Measurements from ENCODE around the gene RAB17.

The RAB17 gene, protein sequence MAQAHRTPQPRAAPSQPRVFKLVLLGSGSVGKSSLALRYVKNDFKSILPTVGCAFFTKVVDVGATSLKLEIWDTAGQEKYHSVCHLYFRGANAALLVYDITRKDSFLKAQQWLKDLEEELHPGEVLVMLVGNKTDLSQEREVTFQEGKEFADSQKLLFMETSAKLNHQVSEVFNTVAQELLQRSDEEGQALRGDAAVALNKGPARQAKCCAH
- 0 reads per million in 4 experiments for total RNA-seq

DNA sequence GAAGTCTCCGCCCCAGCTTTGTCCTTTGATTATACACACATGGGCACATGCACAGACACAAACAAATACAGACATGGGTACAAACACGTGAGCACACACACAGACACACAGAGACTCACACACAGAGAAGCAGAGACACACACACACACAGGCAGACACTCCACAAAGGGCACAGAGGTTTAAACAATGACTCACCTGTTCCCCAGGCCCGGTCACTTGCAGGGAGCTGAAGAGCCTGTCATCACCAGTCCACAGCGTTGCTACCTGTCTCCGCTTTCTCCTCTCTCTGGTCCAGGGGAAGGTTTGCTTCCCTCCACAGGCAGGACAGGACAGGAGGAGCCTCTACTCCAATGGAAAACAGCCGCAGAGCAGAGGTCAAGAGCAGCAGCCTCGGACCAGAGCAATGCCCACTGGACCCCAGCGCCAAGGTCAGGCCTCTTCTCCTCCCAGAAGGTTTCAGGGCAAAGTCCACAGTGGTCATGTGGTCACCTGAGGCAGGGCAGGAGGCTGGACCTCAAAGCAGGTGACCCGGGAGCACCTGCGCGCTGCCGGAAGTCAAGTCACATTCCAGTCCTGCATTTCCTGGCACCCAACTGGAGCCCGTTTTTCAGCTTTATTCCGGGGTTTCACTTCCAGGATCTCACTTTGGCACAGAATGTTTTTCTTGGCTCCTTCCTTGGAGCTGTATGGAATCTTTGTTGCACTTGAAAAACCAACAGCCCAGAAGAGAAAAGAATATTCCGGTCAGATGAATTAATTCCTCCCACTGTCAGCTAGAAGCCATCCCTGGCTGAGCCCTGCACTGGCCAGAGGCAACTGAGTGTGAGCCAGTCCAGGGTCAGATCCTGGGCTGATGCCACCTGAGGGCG, at the start of gene RAB17:
RAB17 (minus strand) TSS at position 463 of the 869 bp plus-strand sequence. CDS start 4,580 bp downstream, outside the sequence.
- no peak for DNase-seq

DNA sequence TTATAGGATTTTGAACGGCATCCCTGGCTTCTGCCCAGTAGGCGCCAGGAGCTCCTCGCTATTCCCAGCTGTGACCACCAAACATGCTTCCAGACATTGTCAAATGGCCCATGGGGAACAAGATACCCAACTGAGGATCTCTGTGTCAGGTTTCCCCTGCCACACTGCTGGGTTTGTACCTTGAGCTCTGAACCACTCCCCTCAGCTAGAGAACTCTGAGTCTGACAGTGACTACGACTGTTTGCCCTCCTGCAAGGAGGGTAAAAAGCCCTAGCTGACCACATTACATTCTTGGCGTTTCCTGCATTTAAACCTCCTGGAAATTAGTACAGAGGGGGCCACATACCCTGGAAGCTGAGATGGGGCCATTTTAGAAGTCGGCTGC, 49.3 kb upstream of the RAB17 start:
- DNase-seq, result no peak

DNA sequence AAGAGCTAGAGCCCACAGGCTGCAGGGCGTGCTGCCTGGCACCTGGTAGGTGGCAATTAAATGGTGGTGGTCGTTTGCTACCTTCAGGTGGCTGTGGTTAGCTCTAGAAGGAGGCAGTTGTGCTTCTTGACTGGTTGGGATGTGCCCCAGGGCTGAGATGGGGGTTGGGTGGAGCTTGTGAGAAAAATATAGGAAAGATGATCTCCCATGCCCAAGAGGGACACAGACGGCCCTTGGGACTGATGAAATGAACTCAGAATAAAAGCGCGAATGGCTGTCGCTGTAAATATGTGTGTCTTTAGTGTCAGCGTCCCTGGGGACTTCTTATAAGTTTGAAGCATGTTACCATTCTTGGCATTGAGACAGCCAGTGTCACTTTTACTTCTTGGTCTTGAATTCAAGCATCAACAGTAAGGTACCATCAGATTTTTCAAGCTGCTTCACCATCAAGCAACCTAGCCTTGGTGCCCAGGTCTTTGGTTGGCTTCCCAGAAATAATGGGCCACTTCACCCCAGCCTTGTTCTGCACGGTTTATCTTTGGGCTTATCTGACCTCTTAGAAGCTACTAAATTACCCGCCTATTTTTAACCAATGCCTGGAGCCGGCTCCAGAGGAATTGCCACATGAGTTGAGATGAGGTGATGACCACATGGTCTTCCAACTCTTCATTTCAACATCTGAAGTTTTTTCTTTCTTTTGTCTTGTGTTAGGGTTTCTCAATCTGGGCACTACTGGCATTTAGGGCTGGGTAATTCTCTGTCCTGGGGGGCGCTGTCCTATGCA, 48.7 kb upstream of the RAB17 start:
- DNase-seq, result no peak

DNA sequence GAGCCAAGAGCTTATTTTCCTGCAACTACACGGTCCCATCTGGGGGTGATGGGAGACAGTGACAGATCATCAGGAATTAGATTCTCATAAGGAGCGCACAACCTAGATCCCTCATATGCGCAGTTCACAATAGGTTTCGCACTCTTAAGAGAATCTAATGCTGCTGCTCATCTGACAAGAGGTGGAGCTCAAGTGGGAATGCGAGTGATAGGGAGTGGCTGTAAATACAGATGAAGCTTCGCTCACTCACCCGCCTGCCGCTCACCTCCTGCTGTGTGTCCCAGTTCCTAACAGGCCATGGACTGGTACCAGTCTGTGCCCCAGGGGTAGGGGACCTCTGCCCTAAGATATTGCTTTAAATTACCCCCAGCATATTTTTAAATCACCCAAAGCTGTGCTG, 47.6 kb upstream of the RAB17 start:
- DNase-seq, result no peak

DNA sequence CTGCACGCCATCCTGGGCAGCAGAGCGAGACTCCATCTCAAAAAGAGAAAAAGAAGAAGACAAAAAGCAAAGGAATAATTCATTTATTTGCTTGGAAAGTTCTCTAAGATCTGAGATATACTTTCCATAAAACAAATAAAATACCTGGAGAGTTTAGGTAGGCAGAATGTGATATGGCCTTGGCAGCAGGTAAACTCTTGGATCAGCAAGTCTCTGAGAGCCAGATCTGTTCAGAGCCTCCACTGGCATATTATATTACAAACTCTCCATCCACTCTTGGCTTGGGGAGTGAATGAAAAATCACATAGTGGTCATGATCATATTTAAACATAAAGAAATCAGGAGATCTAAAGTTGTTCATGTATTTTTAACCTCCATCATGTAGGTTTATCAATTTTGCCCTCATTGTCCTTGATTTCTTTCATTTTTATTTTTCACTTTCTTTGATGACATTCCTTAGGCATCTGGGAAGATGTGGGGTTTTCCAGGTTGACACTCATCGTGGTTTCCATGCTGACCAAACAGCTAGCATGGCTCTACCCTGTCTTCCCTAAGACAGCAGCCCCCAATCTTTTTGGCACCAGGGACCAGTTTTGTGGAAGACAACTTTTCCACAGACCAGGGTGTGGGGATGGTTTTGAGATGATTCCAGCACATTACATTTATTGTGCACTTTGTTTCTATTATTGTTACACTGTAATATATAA, 47.0 kb upstream of the RAB17 start:
- no peak for DNase-seq

DNA sequence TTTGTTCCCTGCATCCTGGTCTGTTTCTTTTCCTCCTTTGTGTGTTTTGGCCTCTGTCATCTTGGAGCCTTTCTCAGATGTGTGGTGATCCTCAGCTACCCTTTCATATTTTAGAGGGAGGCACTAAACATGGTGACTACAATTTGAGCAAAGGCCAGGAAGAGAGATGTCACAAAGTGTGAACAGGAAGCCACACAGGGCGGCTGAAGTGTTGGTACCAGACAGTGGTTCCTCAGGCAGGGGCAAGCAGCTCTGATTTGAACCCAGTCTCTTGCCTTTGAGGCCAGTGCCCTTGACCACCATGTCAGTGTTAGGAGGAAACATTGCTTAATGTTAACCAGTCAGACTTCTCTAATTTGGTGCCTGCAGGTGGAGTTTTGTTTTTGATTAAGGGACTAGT, 46.0 kb upstream of the RAB17 start:
- DNase-seq, result no peak

DNA sequence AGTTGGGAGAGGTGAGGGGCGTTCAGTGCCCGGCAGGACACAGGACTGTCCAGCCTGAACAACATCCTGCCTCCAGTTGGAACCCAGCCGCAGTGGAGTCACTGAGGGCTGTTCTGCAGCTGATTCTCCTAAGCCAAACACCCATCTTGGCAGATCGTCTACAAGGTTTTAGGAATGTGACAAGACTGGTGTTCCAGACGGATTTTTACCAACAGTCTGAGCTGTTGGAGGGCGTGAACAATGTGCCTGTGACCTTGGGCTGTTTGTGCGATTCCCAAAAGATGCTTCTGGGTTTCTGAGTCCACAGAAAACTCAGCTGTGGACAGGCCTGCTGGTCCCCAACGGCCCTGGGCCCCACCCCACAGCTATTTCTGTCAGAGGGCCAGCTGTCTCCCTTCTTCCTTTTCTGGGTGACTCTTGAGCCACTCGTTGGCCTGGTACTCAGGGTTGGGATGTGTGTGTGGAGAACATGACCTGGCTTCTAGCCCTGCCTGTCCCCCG, 42.6 kb upstream of the RAB17 start:
- DNase-seq, result no peak

DNA sequence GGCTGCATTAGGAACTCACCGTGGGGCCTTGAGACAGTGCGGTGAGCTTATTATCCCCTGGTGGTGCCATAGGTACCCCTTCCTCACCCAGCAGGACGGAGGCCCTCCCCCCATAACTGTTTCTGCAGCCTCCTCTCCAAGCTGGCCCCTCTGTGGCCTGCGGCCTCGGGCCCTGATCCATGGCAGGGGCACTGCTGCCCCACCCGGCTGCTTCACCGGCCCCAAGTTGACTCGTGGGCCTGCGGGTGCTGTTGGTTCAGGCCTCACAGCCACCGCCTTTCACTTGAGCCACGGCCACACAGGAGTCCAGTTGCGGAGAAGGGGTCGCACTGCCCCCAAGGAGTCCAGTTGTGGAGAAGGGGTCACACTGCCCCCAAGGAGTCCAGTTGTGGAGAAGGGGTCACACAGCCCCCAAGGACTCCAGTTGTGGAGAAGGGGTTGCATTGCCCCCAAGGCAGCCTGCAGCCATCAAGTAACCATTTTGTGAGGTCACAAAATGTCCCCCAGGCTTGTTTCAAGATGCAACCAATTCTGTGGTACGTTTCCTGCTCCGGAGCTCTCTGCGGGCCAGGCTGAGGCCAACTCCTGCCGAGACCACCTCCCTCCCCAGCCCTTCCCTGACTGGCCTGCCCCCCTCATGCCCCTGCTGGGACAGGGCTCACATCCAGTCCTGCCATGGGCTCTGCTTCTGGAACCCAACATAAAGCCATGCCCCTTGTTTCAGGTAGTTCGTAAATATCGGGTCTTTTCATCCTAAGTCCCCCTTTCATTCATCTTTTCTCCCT, 41.5 kb upstream of the RAB17 start:
- DNase-seq, result no peak

DNA sequence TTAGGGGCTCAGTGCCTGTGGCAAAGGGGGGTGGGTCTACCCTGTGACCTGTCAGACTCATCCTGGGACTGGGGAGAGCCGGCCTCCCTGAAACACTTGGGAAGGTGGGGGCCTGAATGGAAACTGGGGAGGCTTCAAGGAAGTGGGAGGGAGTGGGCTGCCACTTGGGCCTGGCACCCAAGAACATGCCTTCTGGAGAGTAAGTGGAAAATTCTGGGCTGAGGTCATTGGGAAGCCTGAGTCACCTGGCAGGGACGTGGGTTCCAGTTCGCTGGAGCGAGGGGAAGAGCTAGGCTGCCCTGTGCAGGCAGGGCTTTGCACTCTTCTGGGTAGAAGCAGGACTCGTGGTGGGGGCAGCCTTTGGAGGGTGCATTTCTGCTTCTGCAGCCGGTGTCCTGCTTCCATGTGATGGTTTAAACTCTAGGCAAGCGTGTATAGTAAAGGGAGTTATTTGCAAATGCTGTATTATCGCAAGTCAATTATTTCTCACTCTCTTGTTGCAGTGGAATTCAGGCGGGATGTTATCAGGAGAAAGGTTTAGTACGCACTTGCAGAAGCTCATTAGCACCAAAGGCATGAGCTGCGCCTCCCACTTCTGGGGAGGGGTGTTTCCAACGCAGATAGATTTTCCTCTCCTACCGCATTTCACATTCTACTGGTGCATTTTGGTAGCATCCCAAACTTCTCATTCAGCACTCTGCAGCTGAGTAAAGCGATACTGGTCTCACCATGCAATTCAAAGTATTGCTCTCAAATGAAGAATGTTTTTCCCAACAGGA, 40.7 kb upstream of the RAB17 start:
- DNase-seq, result no peak

DNA sequence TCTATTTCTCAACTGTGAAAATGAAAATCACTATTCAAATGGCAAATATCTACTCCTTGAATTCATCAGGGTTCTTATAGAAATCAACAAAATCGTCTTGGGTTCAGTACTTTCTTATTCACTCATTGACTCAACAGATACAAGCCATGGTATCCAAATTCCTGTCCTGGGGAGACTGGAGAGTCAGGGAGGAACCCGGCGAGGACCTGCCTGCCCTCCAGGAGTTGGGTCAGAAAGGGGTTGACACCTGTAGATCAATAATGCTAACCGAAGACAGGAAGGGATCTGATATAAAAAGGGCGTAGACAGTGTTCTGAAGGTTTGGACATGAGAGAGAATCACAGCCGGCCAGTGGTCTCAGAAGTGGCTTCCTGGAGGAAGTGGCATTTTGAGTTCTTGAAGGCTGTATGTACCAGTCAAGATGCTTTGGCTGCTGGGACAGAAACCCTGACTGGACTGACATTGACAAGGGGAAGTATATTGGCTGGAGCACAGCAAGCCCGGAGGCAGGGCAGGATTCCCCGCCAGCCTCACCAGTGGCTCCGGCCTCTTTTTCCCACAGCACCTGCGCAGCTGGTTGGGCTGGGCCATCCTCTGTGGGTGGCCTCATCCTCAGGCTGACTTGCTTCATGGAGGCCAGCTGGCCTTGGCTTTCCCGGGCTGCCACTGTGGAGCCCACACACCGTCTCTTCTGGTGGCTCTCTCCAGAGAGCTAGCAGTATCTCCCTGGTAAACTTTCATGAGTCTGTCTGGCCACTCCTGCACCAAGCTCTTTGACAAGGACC, 39.9 kb upstream of the RAB17 start:
- no peak for DNase-seq

DNA sequence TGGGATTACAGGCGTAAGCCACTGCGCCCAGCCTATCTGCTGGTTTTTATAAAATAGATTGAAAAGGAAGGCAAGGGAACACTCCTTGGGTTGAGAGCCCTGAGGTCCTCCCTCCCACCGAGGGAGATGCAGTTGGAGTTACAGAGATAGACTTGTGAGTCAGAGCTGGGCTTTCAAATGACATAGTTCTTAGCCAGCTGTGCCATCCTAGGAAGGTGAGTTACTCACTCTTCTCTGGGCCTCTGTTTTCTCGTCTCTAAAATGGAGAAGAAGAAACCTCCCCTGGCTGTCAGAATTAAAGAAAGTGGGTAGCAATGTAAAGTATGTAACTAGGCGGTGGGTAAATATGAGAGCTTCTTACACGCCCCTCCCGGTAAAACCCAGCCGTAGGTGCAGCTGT, 39.2 kb upstream of the RAB17 start:
- no peak for DNase-seq

DNA sequence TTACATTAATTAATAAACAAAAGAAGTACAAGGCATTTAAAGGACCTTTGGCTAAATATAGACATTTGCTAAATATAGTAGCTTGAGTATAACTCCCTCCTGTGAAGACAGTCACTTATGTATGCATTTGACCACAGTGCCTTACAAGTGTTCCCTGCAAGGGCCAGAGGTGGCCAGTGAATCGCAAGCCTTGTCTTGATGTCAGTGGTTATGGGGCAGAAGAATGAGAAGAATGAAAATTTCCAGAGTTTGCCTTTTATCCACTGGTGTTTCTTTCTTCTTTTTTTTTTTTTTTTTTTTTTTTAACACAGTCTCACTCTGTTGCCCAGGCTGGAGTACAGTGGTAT, 38.6 kb upstream of the RAB17 start:
- no peak for DNase-seq

DNA sequence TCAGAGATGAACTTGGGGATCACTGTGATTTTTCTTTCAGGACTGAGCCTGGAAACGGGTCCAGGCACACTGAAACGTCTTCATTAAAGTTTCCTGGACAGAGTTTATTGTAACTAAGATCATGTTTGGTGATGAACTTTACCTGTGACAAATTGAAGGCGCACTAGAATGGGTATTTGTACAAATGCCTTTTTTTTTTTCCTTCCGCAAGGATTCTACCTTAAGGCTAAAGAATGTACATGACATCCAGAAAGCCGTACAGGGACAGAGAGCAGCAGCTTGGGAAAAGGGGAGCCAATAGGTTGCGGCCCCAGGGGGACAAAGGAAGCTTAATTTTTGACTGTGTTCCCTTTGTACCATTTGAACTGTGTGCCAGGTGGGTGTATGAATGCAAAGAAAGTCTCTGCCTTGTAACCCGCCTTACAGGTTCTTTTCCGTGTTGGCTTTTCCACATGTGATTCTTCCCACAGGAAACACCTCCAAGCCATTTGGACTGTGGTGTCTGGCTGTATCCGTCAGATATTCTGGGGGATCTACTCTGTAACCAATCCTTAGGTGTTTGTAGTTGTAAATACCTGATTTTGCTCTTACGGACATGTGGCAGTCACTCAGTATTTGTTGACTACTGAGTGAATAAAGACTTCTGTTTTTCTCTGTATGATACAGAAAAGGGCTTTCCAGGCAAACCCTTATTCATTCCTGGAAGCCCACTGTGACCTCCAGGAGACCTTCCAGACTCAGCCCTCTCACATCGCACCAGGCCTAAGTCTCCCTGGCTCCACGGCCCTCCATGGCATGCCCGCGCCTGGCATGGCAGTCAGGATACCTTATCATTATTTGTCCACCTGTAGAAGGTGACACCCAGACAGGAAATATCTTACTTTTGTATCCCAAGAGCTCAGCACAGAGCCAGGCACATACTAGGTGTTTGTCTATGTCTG, 38.0 kb upstream of the RAB17 start:
- DNase-seq, result no peak

DNA sequence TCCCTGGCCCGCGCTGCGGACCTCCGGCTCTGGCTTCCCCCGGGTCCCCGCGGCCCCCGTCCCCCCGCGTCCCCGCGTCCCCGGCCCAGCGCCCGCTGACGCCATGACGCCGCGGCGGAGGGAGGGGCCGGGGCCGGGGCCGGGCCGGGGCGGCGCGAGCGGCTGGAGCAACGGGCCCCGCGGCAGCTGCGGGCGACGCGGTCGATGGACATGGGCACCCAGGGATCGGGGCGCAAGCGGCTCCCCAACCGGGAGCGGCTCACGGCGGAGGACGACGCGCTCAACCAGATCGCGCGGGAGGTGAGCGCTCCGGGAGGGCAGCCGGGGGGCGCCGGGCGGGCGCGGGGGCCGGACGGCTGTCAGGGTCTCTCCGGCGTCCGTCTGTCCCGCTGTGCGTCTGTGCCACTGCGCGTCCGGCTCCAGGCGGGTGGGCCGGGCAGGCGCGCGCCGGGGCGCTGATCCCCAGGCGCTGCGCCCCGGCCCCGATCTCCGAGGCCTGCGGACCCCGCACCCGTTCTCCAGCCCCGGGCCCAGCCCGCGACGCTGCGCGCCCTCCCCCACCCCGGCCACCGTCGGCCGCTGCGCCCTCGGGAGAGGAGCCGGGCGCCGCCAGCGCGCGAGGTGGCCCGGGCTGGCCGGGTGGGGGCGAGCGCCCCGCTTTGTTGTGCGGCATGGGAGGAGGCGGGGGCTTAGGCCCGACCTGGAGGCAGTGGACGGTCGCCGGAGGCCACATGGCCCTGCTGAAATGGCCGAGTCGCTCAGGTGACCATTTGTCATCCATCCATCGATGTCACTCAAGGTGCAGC, 37.1 kb upstream of the RAB17 start, which contains the start of gene LRRFIP1:
LRRFIP1 (plus strand) TSS at position 147 of the 806 bp plus-strand sequence; CDS start at position 205, 58 bp downstream.
- no peak for DNase-seq

DNA sequence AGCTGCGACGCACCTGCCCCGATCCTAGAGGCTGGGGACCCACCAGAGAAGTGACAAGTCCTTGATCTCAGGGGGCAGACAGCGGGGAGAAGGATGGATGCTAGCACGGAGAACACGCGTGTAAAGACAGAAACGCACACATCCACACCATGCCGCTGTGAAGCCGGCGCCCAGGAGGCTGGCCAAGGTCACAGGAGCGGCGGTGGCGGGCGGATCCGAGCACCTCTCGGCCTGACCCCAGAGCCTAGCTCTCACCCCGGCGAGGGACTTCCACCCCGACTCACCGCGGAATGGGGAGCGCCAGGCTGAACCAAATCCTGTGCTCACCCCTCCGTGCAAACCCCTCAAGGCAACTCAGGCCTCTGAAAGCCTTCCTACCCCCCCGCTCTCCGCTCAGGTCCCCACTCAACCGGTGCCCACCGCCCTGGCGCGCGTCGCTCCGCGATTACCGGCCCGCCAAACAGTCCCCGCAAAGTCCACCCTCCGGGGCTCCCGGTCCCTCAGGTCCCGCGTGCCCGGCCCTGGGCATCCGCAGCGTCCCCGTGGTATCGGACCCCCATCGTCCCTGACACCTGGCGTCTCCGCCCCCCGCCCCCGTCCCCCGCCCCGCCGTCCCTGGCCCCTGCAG, 36.4 kb upstream of the RAB17 start:
- DNase-seq, result no peak

DNA sequence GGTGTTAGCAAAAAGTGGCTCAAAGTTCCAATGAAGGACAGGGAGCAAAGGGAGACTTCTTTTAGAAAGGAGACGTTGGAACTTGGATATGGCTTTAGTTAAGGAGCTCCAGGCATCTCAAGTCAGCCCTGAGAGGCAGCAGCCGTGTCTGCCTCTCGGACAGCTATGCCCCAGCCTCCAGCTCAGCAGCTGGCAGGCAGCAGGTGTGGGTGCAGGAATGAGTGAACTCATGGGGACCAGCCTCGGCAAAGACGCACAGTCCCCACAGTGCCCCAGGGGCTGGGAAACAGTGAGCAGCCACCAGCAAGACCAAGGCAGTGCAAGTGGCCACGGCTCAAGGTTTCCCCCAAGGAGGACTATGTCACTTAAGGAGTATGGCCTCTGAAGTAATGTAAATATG, 35.2 kb upstream of the RAB17 start:
- no peak for DNase-seq

DNA sequence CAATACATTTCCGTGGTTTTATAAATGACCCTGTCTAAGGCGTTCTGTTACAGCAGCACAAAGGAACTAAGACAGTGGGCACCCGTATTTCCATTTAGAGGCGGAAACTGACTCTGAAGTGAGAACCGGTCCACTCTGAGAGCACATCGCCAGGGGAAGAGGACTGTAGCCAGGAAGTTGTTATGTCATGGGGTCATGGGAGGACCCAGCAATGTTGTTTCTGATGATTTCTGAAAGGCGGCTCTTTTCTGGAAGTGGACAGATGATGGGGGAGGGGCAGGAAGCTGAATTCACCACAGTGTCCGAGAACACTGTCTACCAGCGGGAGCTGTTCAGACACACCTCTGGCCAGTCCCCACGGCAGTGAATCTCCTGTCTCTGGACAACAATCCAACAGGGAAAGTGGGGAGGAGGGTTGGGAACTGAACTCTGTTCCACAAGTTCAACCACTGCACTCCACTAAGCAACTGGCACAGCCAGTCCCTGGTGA, 34.7 kb upstream of the RAB17 start:
- DNase-seq, result no peak

Data from effector CD8-positive, alpha-beta T cell (primary cell).